Activated B cell treated with CpG ODN at 0.5 μM for 24 hours (primary cell): ENCODE measurements around the gene TRMT1. TPM values are rescaled to one million over a fixed set of nuclear protein-coding genes. Genes with fewer than 3 reads are reported as not detected.

Experiments
- ATAC-seq: fragments of 200-7000 bp; cut with Tn5 transposase; one replicate; pipeline ENCODE4 v1.10.0; 2021; ENCODE audit warnings: low read depth, mild to moderate bottlenecking, moderate library complexity
- CTCF ChIA-PET: fragments of 350-600 bp; sonication (Branson Sonifier 250); formaldehyde crosslinking; loops from one replicate; lab custom pipeline; 2021; ENCODE audit warnings: antibody characterized with exemption; lab: Charles Lee
- POLR2A ChIA-PET: fragments of 350-600 bp; sonication (Branson Sonifier 250); formaldehyde crosslinking; loops from one replicate; lab custom pipeline; 2021; ENCODE audit warnings: antibody characterized with exemption; lab: Charles Lee
- DNase-seq: peaks from one replicate; pipeline ENCODE4 v3.0.0; 2022
- H3K27ac Mint-ChIP-seq: one replicate; pipeline ENCODE4 v1.8.0; 2020; ENCODE audit warnings: mixed read lengths
- H3K27me3 Mint-ChIP-seq: one replicate; pipeline ENCODE4 v1.8.0; 2021; ENCODE audit warnings: mixed read lengths
- H3K36me3 Mint-ChIP-seq: one replicate; pipeline ENCODE4 v1.8.0; 2021; ENCODE audit warnings: low read depth, mixed read lengths
- H3K4me1 Mint-ChIP-seq: one replicate; pipeline ENCODE4 v1.8.0; 2021; ENCODE audit warnings: mixed read lengths
- H3K4me3 Mint-ChIP-seq: one replicate; pipeline ENCODE4 v1.8.0; 2020; ENCODE audit warnings: mild to moderate bottlenecking, mixed read lengths
- H3K9me3 Mint-ChIP-seq: one replicate; pipeline ENCODE4 v1.8.0; 2020; ENCODE audit warnings: mixed read lengths
- CTCF ChIP-seq: fragments of 200-600 bp; IDR thresholded peaks from one replicate; pipeline ENCODE4 v1.8.0; 2022; ENCODE audit warnings: antibody characterized with exemption, mild to moderate bottlenecking
- intact Hi-C: fragments of 100-400 bp; cut with micrococcal nuclease; formaldehyde crosslinking; loops from one replicate; pipeline ENCODE4 v1.15.1; 2024
- total RNA-seq: library from RNA; stranded (reverse); gene quantifications from 2 replicates; pipeline ENCODE4 v1.2.3, GENCODE V29; 2022

TRMT1 gene
- total RNA-seq, 1 donor from 2014 or later, result 113 TPM

GRCh38 chr19:13095934-13096927 lies 20.3 kb downstream of the TRMT1 start:
- H3K27me3 Mint-ChIP-seq, result no peaks in the 10 kb centered on the region
- H3K36me3 Mint-ChIP-seq, result peaks cover 16% of the 10 kb centered on the region
- peak; percentile 41 for DNase-seq
- CTCF ChIA-PET, result interaction anchor here (0.7 to 5.0 kb wide), 7 partner anchors 9 to 131 kb away, joined by 3 to 106 read pairs (median 27); no protein-coding TSS in a partner anchor
- H3K27ac Mint-ChIP-seq, result peak overlapping the region; percentile 95
- H3K4me3 Mint-ChIP-seq, result peak overlapping the region; percentile 89
- ATAC-seq, result peak; percentile 5
- H3K9me3 Mint-ChIP-seq, result no peaks in the 10 kb centered on the region
- peaks cover 58% of the 10 kb centered on the region for H3K4me1 Mint-ChIP-seq
- intact Hi-C loops, result loop anchor here (2.0 kb wide), 1 partner anchor 205 kb away; the partner anchor contains the start of gene GCDH
- TF ChIP-seq CTCF, result no peak
- POLR2A ChIA-PET, result interaction anchor here (0.6 to 4.5 kb wide), 28 partner anchors 9 to 1498 kb away, joined by 3 to 125 read pairs (median 6); partner anchors contain the start of genes CALR, FARSA, IER2 and LYL1

DNA sequence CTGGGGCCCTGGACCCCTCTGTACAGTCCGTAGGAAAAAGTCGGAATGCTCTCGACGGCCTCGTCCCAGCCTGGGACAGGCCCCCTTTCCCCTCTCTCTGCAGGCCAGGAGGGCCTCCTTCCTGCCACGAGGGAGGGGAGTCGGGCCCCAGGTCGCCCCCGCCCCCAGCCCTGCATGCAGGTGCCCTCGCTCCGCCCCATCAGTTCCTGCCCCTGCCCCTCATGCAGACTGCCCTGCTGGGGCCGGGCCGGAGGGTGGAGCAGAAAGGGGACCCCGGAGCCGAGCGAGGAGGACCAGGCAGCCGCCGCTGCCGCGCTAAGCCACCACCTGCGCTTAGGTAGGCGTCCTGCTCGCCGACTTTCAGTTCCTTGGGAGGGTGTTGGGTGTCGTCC lies 21.2 kb downstream of the TRMT1 start:
- Mint-ChIP-seq H3K9me3 (no peaks in the 10 kb centered on the region), H3K36me3 (peaks cover 14% of the 10 kb centered on the region), H3K4me3 (peak overlapping the region; percentile 89), H3K4me1 (peaks cover 51% of the 10 kb centered on the region), H3K27ac (peak overlapping the region; percentile 95), H3K27me3 (no peaks in the 10 kb centered on the region)
- POLR2A ChIA-PET, result interaction anchor here (0.6 to 4.5 kb wide), 18 partner anchors 9 to 305 kb away, joined by 3 to 125 read pairs (median 10); partner anchors contain the start of genes CALR, FARSA, IER2 and LYL1
- DNase-seq, result peak; percentile 58
- peak; percentile 14 for ATAC-seq
- intact Hi-C loops, result loop anchor here (2.0 kb wide), 1 partner anchor 205 kb away; the partner anchor contains the start of gene GCDH
- CTCF ChIA-PET, result interaction anchor here (0.7 to 5.0 kb wide), 8 partner anchors 10 to 130 kb away, joined by 3 to 106 read pairs (median 24); no protein-coding TSS in a partner anchor
- no peak for TF ChIP-seq CTCF

- Mint-ChIP-seq H3K27me3 (no peaks in the 10 kb centered on the region), H3K36me3 (peaks cover 9% of the 10 kb centered on the region), H3K4me3 (peak overlapping the region; percentile 89), H3K4me1 (peaks cover 46% of the 10 kb centered on the region), H3K27ac (peak overlapping the region; percentile 95), H3K9me3 (no peaks in the 10 kb centered on the region)
- DNase-seq (peak; percentile 52), ATAC-seq (peak; percentile 12)
- intact Hi-C loops, result loop anchor here (1.0 to 2.0 kb wide), 4 partner anchors 9 to 204 kb away; partner anchors contain the start of gene GCDH
- CTCF ChIA-PET, result interaction anchor here (0.8 to 5.0 kb wide), 11 partner anchors 10 to 299 kb away, joined by 3 to 106 read pairs (median 9); partner anchors contain the start of gene RNASEH2A
- TF ChIP-seq CTCF, result no peak
- POLR2A ChIA-PET, result interaction anchor here (0.8 to 4.5 kb wide), 20 partner anchors 10 to 210 kb away, joined by 3 to 125 read pairs (median 8); partner anchors contain the start of genes CALR, IER2, LYL1 and NACC1
Observed at GRCh38 chr19:13094771-13095392, 21.7 kb downstream of the TRMT1 start.

DNA sequence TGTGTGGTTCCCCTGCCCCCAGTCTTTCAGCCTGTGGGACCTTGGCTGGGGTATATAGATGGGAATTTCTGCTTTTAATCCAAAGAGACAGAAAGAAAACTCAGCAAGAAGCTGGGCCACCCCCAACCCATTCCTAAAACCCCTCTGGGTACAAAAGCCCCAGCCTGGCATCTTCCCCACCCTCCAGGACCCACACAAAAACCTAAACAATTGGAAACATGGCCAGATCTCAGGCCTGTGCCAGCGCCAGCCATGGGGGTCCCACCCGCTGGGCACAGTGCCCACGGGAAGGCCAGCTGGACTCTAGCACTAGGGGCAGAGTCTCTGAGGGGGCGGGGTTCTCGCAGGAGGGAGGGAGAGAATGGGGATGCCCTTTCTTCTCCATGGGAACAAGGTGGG lies 22.4 kb downstream of the TRMT1 start:
- peak overlapping the region; percentile 29 for H3K4me3 Mint-ChIP-seq
- peak overlapping the region; percentile 95 for H3K27ac Mint-ChIP-seq
- H3K9me3 Mint-ChIP-seq, result no peaks in the 10 kb centered on the region
- CTCF ChIA-PET, result interaction anchor here (0.6 to 5.0 kb wide), 22 partner anchors 11 to 334 kb away, joined by 3 to 106 read pairs (median 4); partner anchors contain the start of genes NFIX and RNASEH2A
- intact Hi-C loops, result loop anchor here (1.0 to 2.0 kb wide), 4 partner anchors 10 to 203 kb away; partner anchors contain the start of gene GCDH
- ATAC-seq (no peak), DNase-seq (peak; percentile 33)
- TF ChIP-seq CTCF, result no peak
- H3K4me1 Mint-ChIP-seq, result peaks cover 41% of the 10 kb centered on the region
- H3K36me3 Mint-ChIP-seq, result peaks cover 7% of the 10 kb centered on the region
- POLR2A ChIA-PET, result interaction anchor here (0.6 to 4.5 kb wide), 18 partner anchors 11 to 209 kb away, joined by 3 to 125 read pairs (median 7); partner anchors contain the start of genes IER2, LYL1, NACC1 and STX10
- no peaks in the 10 kb centered on the region for H3K27me3 Mint-ChIP-seq
